Measurements from ENCODE around the gene EFNB1. TPM values are rescaled to one million over a fixed set of nuclear protein-coding genes. Genes with fewer than 3 reads are reported as not detected.

The EFNB1 gene
- total and polyA plus RNA-seq, 2 of the 8 experiments (the other 6 are each of a cell fraction or from before 2014, with no cell fraction given), result 2.3 to 5.4 TPM

DNA sequence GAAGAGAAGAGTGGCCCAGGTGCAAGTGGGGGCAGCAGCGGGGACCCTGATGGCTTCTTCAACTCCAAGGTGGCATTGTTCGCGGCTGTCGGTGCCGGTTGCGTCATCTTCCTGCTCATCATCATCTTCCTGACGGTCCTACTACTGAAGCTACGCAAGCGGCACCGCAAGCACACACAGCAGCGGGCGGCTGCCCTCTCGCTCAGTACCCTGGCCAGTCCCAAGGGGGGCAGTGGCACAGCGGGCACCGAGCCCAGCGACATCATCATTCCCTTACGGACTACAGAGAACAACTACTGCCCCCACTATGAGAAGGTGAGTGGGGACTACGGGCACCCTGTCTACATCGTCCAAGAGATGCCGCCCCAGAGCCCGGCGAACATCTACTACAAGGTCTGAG is 11.4 kb downstream of the EFNB1 start:
- POLR2A ChIA-PET (ENCODE audit: partially characterized antibody), result no interaction called here
- no peak overlapping the region for H2BK5ac ChIP-seq (ENCODE audit: low read depth, low read length)
- no peak overlapping the region for H3K4me3 ChIP-seq (ENCODE audit: extremely low read depth in 1 of 4, insufficient read depth in 2 of 4, low read depth in 3 of 4, low read length in 4 of 4)
- H3K23me2 ChIP-seq (ENCODE audit: low read depth, low read length), result no peaks in the 10 kb centered on the region
- H3K27me3 ChIP-seq (replicated peaks in 1 of 4; ENCODE audit: control insufficient read depth in 3 of 4, extremely low read depth in 1 of 4, insufficient read depth in 3 of 4, low read length in 3 of 4), result peaks cover 0 to 2% (median 0%) of the 10 kb centered on the region in 4 experiments; a peak in 1 of 7 replicates
- no peaks in the 10 kb centered on the region; a peak in 3 of 8 replicates for H3K36me3 ChIP-seq (ENCODE audit: control insufficient read depth in 2 of 4, insufficient read depth in 4 of 4, low read length in 3 of 4)
- H2AK5ac ChIP-seq (ENCODE audit: low read depth, low read length), result no peak overlapping the region
- CTCF ChIA-PET (ENCODE audit: partially characterized antibody), result no interaction called here
- H3K4ac ChIP-seq (replicated peaks; ENCODE audit: insufficient read length, low read depth, low read length), result no peak overlapping the region
- H2BK12ac ChIP-seq (ENCODE audit: low read depth, low read length), result no peak overlapping the region
- FAIRE-seq (no peak), DNase-seq (ENCODE audit: low read depth in 1 of 2, low spot score in 2 of 2) (no peak)
- H2AFZ ChIP-seq (ENCODE audit: low read length), result no peak overlapping the region
- peaks cover 0 to 7% of the 10 kb centered on the region in 2 experiments for H4K20me1 ChIP-seq (replicated peaks in 1 of 2; ENCODE audit: control insufficient read depth in 1 of 2, insufficient read depth in 2 of 2, low read length in 2 of 2)
- H2BK20ac ChIP-seq (ENCODE audit: low read length), result no peak overlapping the region
- no peak overlapping the region for H4K91ac ChIP-seq (replicated peaks; ENCODE audit: insufficient read length, low read length)
- no peak overlapping the region for H3K14ac ChIP-seq (ENCODE audit: insufficient read length)
- H3K79me1 ChIP-seq (ENCODE audit: low read depth, low read length), result no peaks in the 10 kb centered on the region
- no peak overlapping the region for H3K56ac ChIP-seq (replicated peaks; ENCODE audit: insufficient read length, low read depth, low read length)
- H3K79me2 ChIP-seq (ENCODE audit: control insufficient read depth in 1 of 2, insufficient read depth in 2 of 2, low read length in 2 of 2), result no peaks in the 10 kb centered on the region
- H3K9me3 ChIP-seq (ENCODE audit: insufficient read depth in 2 of 2, low read depth in 1 of 2, low read length in 1 of 2), result no peaks in the 10 kb centered on the region
- H4K8ac ChIP-seq (ENCODE audit: extremely low read depth, insufficient read depth, low read length), result no peak overlapping the region
- no peak overlapping the region for H3K18ac ChIP-seq (ENCODE audit: extremely low read depth, low read length)
- H4K5ac ChIP-seq (ENCODE audit: insufficient read length, low read depth, low read length), result no peak overlapping the region
- H3K23ac ChIP-seq (ENCODE audit: insufficient read length), result no peak overlapping the region
- no peak overlapping the region for H2BK120ac ChIP-seq (replicated peaks; ENCODE audit: low read depth, low read length)
- WGBS, 2 experiments (ENCODE audit: extremely low coverage in 1 of 2, insufficient coverage in 1 of 2, insufficient read length in 1 of 2, insufficient replicate concordance in 2 of 2, low coverage in 1 of 2, low lambda C conversion rate in 2 of 2, missing lambda C conversion rate in 1 of 2), result 100% methylated on average over 5 of the region's 22 CpGs; no CpG with 5 or more reads in 1 of the 2 experiments
- peaks cover 0 to 7% (median 0%) of the 10 kb centered on the region in 4 experiments; a peak in 1 of 7 replicates for H3K4me1 ChIP-seq (replicated peaks in 1 of 4; ENCODE audit: control insufficient read depth in 3 of 4, insufficient read depth in 4 of 4, low read length in 3 of 4)
- no peak overlapping the region for H3K4me2 ChIP-seq (ENCODE audit: insufficient read depth in 1 of 2, low read depth in 2 of 2, low read length in 2 of 2)
- H3K27ac ChIP-seq (ENCODE audit: low read depth, low read length), result no peak overlapping the region
- no peak overlapping the region for H2BK15ac ChIP-seq (ENCODE audit: low read length)
- no peak overlapping the region for H3K9ac ChIP-seq (replicated peaks in 1 of 4; ENCODE audit: extremely low read depth in 1 of 4, low read depth in 3 of 4, low read length in 3 of 4)
- TF ChIP-seq HDAC6 (IDR thresholded peaks at IDR 0.05; ENCODE audit: low read depth, low read length), result no peak
- no peak for TF ChIP-seq SIN3A (conservative IDR thresholded peaks at IDR 0.05 in 1 of 2, IDR thresholded peaks at IDR 0.05 in 1 of 2; ENCODE audit: low read depth in 1 of 2, low read length in 2 of 2)
- no peak for TF ChIP-seq KDM1A (IDR thresholded peaks at IDR 0.05; ENCODE audit: borderline replicate concordance, low read length)
- no peak for TF ChIP-seq SP1 (IDR thresholded peaks at IDR 0.05; ENCODE audit: low read depth, low read length)
- TF ChIP-seq TAF1 (IDR thresholded peaks at IDR 0.05; ENCODE audit: low read depth, low read length), result no peak
- no peak for TF ChIP-seq CEBPB (IDR thresholded peaks at IDR 0.05; ENCODE audit: low read depth, low read length)
- no peak for TF ChIP-seq NRF1 (IDR thresholded peaks at IDR 0.05; ENCODE audit: low read depth, low read length)
- TF ChIP-seq POLR2AphosphoS5 (IDR thresholded peaks at IDR 0.05; ENCODE audit: low read depth, low read length), result no peak
- TF ChIP-seq SAP30 (IDR thresholded peaks at IDR 0.05; ENCODE audit: insufficient read depth, insufficient replicate concordance, low read length), result no peak
- no peak for TF ChIP-seq TBP (IDR thresholded peaks at IDR 0.05; ENCODE audit: low read depth, low read length)
- no peak for TF ChIP-seq GABPA (IDR thresholded peaks at IDR 0.05; ENCODE audit: borderline replicate concordance, insufficient read depth, low read length)
- no peak for TF ChIP-seq CBX8 (IDR thresholded peaks at IDR 0.05; ENCODE audit: borderline replicate concordance, low read depth, low read length)
- no peak for TF ChIP-seq RXRA (IDR thresholded peaks at IDR 0.05; ENCODE audit: insufficient read depth, low read depth, low read length)
- no peak for TF ChIP-seq KDM5A (IDR thresholded peaks at IDR 0.05; ENCODE audit: low read length)
- no peak for TF ChIP-seq GTF2F1 (IDR thresholded peaks at IDR 0.05; ENCODE audit: borderline replicate concordance, low read depth, low read length)
